ENCODE measurements around the gene SERPINA1.
"Not testable (repeated sequence)": the region's sequence is repeated elsewhere in the genome, so short reads cannot be mapped to it uniquely, and the experiment has no call there.

The SERPINA1 gene

GRCh38 chr14:94369766-94370523 lies 18.5 kb downstream of the SERPINA1 start:
- not testable (repeated sequence) for DNase-seq (ENCODE audit: low read depth in 2 of 2)

DNA sequence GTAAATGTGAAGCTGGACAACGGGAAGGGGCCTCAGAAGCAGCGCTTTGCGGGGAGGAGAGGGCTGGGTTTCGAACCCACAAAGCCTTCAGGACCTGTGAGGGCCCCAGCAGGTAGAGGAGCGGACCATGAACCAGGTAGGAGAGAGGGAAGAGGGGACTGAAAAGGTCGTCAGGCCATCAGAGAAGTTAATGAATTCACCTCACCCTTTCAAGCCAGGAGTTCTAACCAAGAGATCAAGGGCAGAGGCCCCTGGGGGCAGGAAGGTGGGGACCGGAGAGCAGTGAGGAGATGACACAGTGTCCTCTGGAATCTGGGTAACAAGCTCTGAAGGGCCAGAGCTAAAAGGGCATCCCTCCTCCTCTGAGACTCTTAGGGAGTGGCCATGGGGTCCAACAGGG lies 19.4 kb downstream of the SERPINA1 start:
- no peak for DNase-seq (ENCODE audit: low read depth in 2 of 2)

- DNase-seq (ENCODE audit: low read depth in 2 of 2): no peak
Measured at GRCh38 chr14:94368243-94368590, 20.2 kb downstream of the SERPINA1 start.

GRCh38 chr14:94367347-94368242 lies 20.8 kb downstream of the SERPINA1 start:
- no peak for DNase-seq (ENCODE audit: low read depth in 2 of 2)

DNA sequence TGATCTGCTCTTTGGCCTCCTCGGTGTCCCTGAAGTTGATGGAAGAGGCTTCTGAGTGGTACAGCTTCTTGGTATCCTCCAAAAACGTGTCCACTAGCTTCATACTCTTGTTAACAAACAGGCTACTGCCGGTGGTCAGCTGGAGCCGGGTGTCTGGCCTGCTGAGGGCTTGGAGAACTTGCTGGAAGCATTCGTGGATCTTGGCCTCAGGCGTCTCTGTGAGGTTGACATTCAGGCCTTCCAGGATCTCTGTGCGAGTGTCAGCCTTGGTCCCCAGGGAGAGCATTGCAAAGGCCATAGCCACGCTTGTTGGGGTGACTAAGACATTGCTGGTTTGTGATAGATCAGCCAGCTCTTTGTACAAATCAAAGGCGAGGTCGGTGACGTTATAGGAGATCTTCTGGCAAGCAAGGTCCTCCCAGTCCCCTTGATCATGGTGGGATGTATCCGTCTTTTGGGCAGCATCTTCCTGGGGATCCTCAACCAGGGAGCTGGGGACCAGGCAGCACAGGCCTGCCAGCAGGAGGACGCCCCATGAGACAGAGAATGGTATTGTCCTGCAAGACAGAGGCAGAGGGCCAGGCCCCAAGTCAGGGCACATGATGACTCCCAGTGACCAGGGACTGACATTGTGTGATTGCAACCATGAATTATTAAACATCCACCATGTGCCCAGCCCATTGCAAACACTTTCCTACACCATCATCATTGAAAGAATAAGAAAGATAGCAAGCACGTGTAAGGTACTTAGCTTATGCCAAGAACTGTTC lies 22.1 kb downstream of the SERPINA1 start, which contains the start of gene SERPINA2:
Gene SERPINA2 (minus strand): TSS at position 553 of the 770 bp plus-strand sequence.
- DNase-seq (ENCODE audit: low read depth in 2 of 2): no peak

GRCh38 chr14:94365624-94366023 lies 22.8 kb downstream of the SERPINA1 start:
- no peak for DNase-seq (ENCODE audit: low read depth in 2 of 2)

- no peak for DNase-seq (ENCODE audit: low read depth in 2 of 2)
Measured at GRCh38 chr14:94364964-94365363, 23.4 kb downstream of the SERPINA1 start.

- DNase-seq (ENCODE audit: low read depth in 2 of 2): no peak
Measured at GRCh38 chr14:94364037-94364436, 24.4 kb downstream of the SERPINA1 start.

DNA sequence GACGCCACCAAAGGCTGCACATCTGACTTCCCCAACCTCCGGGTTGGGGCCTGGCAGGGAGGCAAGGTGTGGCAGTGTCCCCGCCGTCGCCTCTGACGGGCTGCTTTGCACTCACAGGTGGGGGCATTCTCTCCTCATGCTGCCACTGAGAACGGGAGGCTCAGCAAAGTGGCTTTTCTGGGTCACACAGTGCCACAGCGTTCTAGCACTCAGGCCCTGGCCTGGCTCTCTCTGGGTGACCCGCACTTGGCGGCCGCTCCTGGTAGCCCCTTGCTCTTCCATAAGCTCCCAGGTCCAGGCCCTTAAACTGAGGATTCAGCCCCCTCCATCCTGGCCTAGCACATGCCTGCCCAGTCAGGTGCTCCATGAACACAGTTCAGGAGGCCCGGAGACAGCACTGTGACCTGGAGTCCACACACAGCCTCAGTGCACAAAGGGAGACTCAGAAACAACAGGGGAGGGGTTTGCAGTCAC lies 25.2 kb downstream of the SERPINA1 start:
- DNase-seq (ENCODE audit: low read depth in 2 of 2): no peak

DNA sequence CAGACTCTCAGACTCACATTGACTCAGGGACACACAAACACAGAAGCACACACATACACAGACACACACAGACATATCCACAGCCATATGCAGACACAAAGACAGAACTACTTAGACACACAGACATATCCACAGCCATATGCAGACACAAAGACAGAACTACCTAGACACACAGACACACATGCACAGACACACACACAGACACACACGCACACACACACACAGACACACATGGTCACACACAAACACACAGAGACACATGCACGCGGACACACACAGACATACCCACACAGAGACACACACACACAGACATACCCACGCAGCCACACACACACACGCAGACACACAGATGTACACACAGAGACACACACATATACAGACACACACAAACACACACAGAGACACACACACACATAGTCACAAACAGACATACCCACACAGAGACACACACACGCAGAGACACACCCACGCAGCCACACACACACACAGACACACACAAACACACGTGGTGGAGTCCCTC lies 25.7 kb downstream of the SERPINA1 start:
- no peak for DNase-seq (ENCODE audit: low read depth in 2 of 2)

- DNase-seq (ENCODE audit: low read depth in 2 of 2): no peak
Measured at GRCh38 chr14:94361682-94362081, 26.7 kb downstream of the SERPINA1 start.

- no peak for DNase-seq (ENCODE audit: low read depth in 2 of 2)
Measured at GRCh38 chr14:94360945-94361565, 27.3 kb downstream of the SERPINA1 start.

DNA sequence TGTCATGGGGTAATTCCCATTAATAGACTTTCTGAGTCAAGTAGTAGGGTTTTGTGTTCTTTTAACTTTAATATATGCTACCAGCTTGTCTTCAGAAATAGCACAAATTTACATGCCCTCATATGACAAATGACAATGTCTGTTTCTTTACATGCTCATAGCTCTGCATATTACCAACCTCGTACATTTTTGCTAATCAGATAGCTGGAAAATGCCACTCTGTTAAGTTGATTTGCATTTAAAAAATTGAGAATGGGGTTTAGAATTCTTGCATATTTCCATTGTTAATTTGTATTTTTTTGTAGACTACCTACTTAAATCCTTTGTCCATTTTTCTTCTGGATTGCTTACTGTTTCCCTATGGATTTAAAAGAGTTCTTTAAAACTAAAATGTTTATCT lies 31.2 kb downstream of the SERPINA1 start:
- no peak for DNase-seq (ENCODE audit: low read depth in 2 of 2)

DNA sequence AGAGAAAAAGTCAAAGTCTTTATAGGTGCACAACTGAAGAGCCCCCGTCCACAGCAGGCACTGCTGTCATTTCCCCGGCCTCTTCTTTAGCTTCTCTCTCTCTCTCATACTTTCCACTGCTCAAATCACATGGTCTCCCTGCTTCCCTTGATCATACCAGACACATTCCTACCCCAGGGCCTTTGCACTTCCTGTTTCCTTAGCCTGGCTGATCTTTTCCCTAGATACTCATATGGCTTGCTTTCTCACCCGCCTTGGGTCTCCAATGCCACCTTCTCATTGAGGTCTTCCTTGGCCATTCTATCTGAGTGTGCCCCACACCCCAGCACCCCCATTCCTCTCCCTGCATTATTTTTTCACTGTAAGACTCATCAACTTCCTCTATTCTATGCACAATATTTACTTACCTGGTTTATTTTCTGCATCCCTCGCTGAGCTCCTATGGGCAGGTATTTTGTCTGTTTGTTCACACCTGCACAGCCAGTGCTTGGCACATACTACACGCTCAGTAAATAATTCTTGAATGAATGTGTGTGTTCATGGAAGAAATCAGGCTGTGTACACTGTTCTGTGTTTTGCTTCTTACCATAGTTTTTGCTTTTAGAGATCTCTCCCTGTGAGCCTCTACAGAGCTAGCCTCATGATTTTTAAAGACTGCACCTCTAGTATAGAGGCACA lies 31.9 kb downstream of the SERPINA1 start:
- DNase-seq (ENCODE audit: low read depth in 2 of 2): no peak

- no peak for DNase-seq (ENCODE audit: low read depth in 2 of 2)
Measured at GRCh38 chr14:94355191-94355794, 33.1 kb downstream of the SERPINA1 start.

DNA sequence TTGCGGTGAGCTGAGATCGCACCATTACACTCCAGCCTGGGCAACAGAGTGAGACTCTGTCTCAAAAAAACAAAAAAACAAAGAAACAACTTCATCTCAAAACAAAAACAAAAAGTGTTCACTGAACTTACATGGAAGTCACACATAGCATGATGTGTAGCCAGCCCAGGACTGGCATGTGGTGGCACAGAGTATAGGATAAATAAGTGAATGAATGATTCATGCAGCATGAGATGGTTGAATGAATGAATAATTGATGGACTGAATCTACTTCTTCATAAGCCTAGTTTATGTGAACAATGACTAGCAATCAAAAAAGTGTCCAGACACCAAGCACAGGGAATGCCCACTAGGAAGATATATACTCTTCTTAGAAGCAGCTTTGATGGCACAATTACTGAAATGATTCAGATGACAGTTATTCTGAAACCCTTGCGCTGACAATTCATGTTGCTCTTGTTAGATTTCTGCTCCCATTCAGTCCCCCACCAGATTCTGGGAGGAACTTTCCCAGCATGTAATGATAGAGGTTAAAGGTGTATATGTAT lies 33.7 kb downstream of the SERPINA1 start:
- DNase-seq (ENCODE audit: low read depth in 2 of 2): no peak

GRCh38 chr14:94354190-94354589 lies 34.2 kb downstream of the SERPINA1 start:
- not testable (repeated sequence) for DNase-seq (ENCODE audit: low read depth in 2 of 2)

DNA sequence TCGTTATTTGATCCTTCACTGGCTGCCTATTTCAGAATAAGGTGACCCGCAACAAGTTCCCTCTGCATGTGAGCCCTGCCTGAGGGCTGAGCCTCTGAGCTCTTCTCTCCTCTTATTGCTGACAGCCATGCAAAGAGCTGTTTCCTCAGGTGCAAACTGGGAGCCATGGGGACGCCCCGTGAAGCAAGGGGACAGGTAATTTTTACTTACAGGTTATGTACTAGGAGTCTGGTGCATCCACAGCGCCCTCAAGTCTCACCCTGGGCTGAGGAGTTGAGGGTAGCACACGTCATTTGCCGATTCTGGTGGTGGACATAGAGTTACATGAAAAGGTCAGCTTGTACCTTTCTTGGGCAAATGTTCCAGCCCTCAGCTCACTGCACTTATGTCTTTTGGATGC lies 39.1 kb downstream of the SERPINA1 start:
- DNase-seq (ENCODE audit: low read depth in 2 of 2): no peak

- no peak for DNase-seq (ENCODE audit: low read depth in 2 of 2)
Measured at GRCh38 chr14:94348836-94349235, 39.6 kb downstream of the SERPINA1 start.

DNA sequence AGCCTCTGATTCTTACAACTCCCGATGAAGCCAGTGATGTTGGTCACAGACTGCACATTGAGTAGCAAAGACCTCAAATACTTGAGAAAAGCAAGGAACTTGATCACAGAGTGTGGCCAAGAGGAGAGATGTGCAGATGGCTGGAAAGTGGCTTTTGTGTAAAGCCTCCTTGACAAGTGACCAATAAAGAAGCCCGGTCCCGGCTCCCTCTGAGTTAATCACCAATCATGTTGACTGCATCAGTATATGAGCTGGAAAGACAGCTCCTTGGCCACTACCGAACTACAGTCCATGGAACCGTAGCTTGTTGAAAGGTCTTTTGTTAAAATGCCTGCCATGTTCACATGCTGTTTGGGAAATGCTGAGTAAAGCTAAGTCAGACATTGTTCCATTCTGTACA lies 41.6 kb downstream of the SERPINA1 start:
- no peak for DNase-seq (ENCODE audit: low read depth in 2 of 2)
